Glomerular endothelial cell (primary cell): ENCODE results near the gene CFAP206. TPM values are rescaled to one million over a fixed set of nuclear protein-coding genes. Genes with fewer than 3 reads are reported as not detected.
"Not testable (repeated sequence)": the region's sequence is repeated elsewhere in the genome, so short reads cannot be mapped to it uniquely, and the experiment has no call there.

Experiments
- DNase-seq: peaks from one replicate; pipeline ENCODE4 v3.0.0-alpha.2; 2011; ENCODE audit warnings: low read depth, low spot score; ENCODE audit errors: extremely low read depth
- total RNA-seq: library from RNA; depleted of rRNA; stranded (reverse); fragments of >200 nt; gene quantifications from 2 replicates; pipeline ENCODE4 v1.2.3, GENCODE V29; 2015

Gene CFAP206
- total RNA-seq, 1 donor from 2014 or later, result 0.35 TPM

GRCh38 chr6:87419266-87419665 lies 11.5 kb downstream of the CFAP206 start:
- DNase-seq, result no peak

- DNase-seq, result no peak
Measured at GRCh38 chr6:87420360-87420759, 12.6 kb downstream of the CFAP206 start.

DNA sequence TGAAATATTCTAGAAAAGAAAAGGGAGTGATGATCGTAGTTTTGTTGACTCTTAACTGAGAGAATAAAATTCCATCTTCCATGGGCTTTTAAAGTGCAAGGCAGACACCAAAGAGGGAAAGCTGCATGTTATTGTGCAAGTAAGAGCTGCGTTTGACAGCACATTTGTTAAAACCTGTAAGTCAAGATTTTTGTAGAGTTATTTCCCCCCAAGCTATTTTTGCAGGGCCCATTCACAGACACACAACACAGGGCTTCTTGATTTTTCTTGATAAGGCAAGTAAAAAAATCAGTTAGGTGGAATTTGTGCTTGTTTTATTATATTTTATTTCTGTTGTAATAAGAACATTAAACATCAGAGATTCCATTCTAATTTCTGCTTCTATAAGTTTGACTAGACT lies 13.8 kb downstream of the CFAP206 start:
- DNase-seq, result no peak

DNA sequence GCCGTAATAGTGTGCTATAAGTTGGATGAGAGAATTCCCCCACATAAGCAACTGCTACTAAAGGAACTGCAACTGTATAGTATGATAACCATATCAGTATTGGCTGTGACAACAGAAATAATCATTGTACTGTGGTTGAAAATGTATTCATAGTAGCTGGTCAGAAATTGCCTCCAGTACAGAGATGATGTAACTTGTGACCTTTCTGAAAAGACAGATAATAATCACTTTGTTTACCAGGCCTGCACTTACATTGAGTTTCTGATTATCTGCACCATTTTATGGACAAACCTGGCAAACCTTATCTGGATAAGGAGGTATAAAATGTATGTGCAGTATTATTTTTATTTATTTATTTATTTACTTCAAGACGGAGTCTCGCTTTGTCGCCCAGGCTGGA lies 19.0 kb downstream of the CFAP206 start:
- DNase-seq, result no peak

- DNase-seq, result no peak
Measured at GRCh38 chr6:87430499-87430898, 22.7 kb downstream of the CFAP206 start.

DNA sequence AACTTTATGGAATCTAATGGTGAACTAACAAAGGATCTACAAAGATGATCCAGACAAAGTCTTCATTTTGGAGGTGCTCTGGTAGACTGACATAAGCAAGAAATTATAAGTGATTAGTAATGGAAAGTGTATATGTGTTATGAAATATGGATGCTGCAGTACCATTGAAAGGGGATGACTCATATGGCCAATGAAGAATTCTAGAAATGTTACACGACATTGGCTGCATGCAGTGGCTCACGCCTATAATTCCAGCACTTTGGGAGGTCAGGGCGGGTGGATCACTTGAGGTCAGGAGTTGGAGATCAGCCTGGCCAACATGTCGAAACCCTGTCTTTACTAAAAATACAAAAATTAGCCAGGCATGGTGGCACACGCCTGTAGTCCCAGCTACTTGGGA lies 23.5 kb downstream of the CFAP206 start:
- DNase-seq, result no peak

DNA sequence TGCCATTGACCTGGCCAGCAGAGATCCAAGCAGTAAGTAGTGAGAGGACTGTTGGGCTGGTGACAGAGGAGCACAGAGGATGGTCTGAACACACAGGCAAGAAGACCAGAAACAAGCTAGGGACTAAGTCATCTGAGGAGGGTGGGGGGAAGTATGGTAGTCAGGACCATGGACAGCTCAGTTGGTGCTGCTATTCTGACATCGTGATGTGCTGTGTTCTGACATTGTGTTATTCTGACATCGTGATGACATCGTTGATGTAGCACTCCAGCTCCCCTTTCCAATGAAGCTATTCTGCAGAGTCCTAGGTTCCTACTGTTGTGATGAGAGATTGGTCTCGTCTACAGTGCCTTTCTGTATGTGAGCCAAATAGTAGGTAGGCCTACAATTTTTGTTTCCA lies 28.7 kb downstream of the CFAP206 start:
- peak; percentile 34 for DNase-seq

- no peak for DNase-seq
Measured at GRCh38 chr6:87441711-87442110, 33.9 kb downstream of the CFAP206 start.

GRCh38 chr6:87444362-87444761 lies 36.6 kb downstream of the CFAP206 start:
- no peak for DNase-seq

DNA sequence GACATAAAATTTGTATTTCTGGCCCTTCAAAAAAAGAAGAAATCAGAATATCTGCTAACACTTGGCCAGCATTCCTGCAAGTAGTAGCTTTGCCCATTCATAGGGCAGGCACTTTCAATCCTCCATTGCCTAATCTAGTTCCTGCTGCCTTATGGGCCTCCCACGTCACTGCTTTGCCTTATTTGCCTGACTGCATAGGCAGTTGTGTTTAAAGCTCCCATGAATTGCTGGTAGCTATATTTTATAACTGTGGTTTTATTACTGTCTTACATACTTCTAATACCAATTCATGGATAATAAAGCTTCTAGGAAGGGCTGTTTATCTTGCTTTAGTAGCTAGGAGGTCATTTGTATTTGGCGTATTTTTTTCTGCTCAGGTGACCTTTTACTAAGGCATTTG lies 57.3 kb downstream of the CFAP206 start:
- DNase-seq, result no peak

DNA sequence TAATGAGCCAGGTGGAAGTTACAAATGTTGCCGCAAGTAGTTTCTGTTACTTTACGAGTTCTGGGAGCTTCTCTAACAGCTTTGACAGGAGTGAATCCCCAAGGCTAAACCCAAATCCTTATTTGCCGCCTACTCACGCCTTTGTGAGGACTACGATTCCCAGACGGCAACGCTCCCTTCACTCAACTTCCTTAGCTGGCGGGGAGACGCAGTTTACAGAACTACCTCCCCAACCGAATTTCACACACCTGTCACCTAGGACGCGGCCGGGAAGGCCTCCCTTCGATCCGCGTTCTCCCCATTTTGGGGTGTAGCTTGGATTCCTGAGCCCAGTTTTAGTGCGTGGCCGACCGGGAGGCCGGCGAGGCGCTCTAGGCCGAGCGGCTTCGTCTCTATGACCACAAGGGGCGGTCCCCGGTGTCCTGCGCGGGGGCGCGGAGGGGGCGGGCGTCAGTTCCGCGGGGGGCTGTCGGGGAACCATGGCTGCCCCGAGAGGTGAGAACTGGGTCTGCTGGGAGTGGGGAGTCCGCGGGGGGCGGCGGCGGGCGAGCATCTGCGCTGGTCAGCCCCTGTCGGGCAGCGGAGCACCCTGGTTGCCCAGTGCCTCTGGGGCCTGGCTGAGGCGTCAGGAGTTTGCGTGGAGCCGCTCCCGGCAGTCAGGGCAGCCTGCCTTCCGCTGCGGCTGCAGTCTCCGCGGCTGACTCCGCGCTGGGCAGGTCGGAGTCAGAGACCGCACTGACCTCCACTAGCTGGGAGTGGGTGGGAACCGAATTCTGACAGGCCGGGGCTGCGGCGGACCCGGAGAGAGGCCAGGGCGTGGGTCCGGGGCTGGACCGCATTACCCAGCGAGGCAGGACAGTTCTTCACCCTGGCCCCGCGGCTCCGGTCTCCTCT lies 65.0 kb downstream of the CFAP206 start, which contains the start of gene SLC35A1:
TSS of gene SLC35A1 (plus strand) at position 450 of the 894 bp plus-strand sequence. CDS start at position 480, 30 bp downstream.
- DNase-seq, result peak; percentile 65

- no peak for DNase-seq
Measured at GRCh38 chr6:87473419-87473903, 65.7 kb downstream of the CFAP206 start.

DNA sequence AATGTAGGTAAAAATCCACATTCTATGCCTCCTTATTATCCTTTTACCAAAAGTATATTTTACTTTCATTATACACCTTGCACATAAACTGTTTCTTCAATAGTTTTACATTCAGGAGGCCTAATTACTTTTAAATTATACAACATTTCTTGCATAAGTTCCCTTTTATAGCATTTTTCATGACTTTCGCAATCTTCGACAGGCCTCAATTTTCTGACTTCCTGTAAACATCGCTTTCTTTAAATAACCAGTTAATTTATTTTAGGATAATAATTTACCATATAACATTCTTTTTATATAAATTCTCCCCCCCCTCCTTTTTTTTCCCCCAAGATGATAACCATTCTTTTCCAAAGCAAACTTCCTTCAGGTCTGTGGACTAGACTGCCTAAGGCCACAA lies 74.2 kb downstream of the CFAP206 start:
- DNase-seq, result no peak

- no peak for DNase-seq
Measured at GRCh38 chr6:87482366-87482765, 74.6 kb downstream of the CFAP206 start.

GRCh38 chr6:87483929-87484328 lies 76.2 kb downstream of the CFAP206 start:
- no peak for DNase-seq

GRCh38 chr6:87484491-87484890 lies 76.7 kb downstream of the CFAP206 start:
- no peak for DNase-seq

DNA sequence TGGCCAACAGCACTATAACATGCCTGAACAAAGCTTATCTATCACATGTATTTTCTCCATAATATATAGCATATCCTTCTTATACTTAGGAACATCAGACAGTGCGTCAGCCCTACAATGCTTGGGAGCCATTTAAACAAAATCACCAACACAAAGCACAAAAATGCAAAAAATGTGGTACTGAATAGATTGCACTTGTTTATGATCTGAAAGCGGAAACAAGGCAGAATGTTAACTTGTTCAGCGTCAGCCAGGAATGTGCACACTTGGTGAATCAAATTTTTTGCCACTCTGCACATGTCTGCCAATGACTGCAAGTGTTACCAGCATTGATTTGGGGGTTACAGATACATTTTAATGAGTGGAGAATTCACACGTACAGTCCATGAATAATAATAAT lies 79.8 kb downstream of the CFAP206 start:
- DNase-seq, result peak; percentile 66

GRCh38 chr6:87489326-87489725 lies 81.6 kb downstream of the CFAP206 start:
- DNase-seq, result not testable (repeated sequence)

DNA sequence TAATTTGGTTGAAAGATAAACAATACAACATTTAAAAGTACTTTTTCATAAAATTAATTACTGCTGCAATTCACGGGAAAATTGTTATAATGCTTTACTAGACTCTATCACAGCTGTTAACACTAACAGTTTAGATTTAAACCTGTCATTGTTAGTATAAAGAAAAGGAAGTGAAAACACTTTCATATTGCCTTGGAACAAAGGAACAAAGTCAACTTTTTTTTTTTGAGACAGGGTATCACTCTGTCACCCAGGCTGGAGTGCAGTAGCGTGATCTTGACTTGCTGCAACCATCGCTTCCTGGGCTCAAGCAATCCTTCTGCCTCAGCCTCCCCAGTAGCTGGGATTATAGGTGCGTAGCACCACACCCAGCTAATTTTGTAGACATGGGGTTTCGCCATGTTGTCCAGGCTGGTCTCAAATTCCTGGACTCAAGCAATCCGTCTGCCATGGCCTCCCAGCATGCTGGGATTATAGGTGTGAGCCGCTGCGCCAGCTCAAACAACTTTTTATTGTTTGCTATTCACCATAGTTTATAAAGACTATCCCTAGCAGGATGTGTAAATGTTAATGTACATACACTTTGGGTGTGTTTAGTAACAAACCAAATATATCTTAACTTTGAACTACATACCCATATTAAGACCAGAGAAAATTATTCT lies 87.1 kb downstream of the CFAP206 start:
- no peak for DNase-seq

- no peak for DNase-seq
Measured at GRCh38 chr6:87498048-87498447, 90.3 kb downstream of the CFAP206 start.

- DNase-seq, result no peak
Measured at GRCh38 chr6:87501809-87502572, 94.2 kb downstream of the CFAP206 start.
